GM21423 (cell line): ENCODE measurements around the gene PGC.

Experiments used
- ATAC-seq: cut with Tn5 transposase; IDR thresholded peaks from one replicate; pipeline ENCODE4 v1.9.1; 2021; ENCODE audit warnings: mild to moderate bottlenecking, moderate library complexity; ENCODE audit not compliant: unreplicated experiment

The PGC gene

GRCh38 chr6:41702089-41702745 lies 45.0 kb downstream of the PGC start:
- ATAC-seq: no peak

GRCh38 chr6:41700463-41701347 lies 46.5 kb downstream of the PGC start:
- no peak for ATAC-seq

- no peak for ATAC-seq
Observed at GRCh38 chr6:41699063-41699462, 48.1 kb downstream of the PGC start.

GRCh38 chr6:41697861-41698781 lies 49.1 kb downstream of the PGC start:
- ATAC-seq: no peak

- ATAC-seq: no peak
Observed at GRCh38 chr6:41696788-41697187, 50.4 kb downstream of the PGC start.

DNA sequence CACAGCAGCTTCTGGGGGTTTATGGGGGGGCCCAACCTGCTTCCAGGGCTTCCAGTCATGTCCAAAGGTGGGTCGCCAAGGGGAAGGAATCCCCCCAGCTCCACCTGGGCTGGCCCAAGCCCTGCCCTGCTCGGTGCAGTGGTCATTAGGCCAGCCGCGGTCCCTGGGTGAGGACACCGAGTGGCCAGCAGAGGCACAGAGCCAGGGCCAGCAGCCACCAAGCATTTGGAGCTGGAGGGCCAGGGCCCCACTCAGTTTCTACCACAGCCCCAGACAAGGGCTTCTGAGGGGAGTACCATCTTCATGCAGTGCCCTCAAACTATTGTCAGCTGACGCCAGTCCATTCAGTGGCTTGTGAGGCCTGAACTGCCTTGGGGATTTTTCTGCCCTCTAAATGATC lies 51.4 kb downstream of the PGC start:
- ATAC-seq: no peak

- ATAC-seq: no peak
Observed at GRCh38 chr6:41694815-41695526, 52.2 kb downstream of the PGC start.

DNA sequence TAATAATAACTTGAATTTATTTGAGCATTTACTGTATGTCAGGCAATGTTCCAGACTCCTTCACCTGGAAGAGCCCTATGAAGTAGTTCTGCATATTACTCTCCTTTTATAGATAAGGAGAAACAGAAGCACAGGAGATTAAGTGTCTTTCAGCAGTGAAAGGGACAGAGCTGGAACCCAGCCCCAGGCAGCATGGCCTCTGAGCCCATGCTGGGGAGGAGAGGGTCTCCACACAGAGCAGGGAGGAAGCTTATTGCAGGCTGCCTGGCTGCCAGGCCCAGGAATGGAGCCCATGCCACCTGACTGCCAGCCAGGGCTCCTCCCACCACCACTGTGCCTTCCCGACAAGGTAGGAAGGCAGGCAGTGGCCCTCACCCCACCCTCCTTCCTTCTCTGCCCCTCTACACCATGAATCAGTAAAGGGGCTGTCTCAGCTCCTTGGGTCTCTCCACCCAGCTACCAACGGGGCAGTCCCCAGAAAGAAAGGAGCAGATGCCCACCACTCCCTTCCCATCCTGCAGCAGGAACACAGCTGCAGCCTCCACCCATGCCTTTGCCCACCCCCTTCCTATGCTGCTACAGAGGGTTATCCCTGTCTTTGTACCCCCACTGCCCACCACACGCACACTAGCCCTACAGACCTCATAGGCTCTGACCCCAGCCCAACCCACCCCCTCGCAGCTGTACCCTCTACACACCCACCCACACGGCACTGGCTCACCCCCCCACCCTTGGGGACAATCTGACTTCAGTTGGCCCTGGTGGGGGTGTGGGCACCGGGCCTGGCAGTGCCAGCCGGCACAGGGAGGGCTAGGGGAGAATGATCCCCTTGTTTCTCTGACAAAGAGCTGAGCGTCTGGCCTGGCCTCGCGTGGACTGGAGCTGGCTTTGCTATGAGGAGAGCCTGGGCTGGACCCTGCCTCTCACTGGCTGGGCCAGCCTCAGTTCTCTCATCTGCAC lies 53.6 kb downstream of the PGC start:
- ATAC-seq: no peak

GRCh38 chr6:41692730-41693129 lies 54.5 kb downstream of the PGC start:
- ATAC-seq: no peak

GRCh38 chr6:41692080-41692675 lies 55.0 kb downstream of the PGC start:
- ATAC-seq: no peak

DNA sequence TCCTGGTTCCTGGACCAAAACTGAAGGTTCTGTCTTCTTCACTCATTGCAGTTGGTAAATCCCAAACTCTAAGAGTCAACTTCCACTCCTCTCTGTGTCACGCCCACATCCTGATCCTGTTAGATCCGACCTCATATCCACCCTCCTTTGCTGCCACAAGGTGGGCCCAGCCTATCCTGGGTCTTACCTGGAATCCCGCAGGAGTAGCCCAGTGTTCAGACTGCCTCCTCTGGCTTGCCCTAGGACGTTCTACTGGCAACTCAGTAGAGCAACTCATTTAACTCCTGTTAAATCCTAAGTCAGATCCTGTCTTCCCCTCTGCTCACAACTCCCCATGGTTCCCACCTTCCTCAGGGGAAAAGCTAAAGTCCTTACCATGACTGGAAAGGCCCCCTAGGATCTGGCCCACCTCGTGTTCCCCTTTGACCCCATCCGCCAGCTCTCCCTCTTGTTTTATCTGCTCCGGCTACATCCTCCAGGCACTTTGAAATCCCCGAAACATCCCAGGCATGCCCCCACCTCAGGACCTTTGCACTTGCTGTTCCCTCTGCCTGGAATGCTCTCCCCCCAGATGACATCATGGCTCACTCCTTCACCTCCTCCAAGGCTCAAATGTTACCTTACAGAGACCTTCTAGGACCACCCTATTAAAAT lies 55.6 kb downstream of the PGC start:
- no peak for ATAC-seq

GRCh38 chr6:41690541-41691330 lies 56.5 kb downstream of the PGC start:
- ATAC-seq: no peak

GRCh38 chr6:41689171-41690008 lies 57.8 kb downstream of the PGC start:
- ATAC-seq: no peak

GRCh38 chr6:41688256-41688965 lies 58.8 kb downstream of the PGC start:
- no peak for ATAC-seq

DNA sequence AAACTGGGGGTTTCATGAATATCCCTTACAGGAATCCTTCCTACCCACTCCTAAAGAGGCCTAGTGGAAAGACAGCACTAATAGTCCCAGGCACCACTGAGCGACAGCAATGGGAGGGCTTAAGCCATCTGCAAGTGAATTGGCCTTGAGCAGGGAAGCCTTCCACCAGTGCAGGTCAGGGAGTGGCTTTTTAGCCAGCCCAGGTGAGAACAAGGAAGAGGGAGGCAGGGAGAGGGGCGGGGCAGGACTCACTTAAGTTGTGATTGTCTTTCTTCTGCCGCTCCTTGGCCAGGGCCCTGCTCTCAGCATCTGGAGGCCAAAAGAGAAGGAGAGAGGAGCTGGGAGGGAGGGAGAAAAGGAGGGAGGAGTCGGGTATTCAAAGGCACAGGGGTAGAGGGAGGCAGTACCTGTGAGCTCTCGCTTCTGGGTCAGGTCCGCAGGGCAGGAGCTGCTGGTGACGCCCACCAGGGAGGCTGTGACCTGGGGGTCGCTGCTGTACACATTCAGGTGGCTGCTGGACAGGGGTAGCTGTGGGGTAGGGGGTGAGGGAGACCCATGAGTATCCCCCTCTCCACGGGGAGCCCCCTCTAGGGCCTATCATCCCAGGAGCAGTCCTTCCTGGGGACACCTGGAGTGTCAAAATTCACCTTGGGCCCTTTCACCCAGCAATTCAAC lies 59.6 kb downstream of the PGC start:
- no peak for ATAC-seq
